Measurements from ENCODE around the gene PARD6B.
"Not testable (repeated sequence)": the region's sequence is repeated elsewhere in the genome, so short reads cannot be mapped to it uniquely, and the experiment has no call there.

PARD6B gene

DNA sequence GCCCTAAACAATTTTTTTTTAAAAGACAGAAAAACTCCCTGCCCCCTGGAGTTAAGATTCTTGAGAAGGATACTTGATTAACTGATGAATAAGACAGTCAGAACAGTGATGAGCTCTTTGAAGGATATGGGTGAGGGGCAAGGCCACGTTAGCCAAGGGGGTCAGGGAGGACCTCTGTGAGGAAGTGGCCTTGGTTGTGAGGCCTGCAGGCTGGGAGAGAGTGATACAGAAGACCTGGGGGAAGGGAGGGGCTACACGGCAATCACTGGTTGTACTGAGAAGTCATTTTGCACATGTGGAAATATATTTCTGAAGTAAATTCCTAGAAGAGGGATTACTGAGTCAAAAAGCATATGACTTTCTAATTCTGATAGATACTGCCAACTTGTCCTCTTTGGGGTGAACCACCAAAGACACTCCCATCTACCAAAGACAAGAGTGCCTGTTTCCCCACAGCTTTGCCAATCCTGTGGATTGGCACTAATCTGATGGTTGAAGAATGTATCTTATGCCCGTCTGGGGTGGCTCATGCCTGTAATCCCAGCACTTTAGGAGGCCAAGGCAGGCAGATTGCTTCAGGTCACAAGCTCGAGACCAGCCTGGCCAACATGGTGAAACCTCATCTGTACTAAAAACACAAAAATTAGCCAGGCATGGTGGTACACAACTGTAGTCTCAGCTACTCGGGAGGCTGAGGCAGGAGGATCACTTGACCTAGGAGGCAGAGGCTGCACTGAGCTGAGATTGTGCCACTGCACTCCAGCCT is 41.2 kb downstream of the PARD6B start:
- Histone ChIP-seq H3K4me2 (ENCODE audit: low read length) (no peak overlapping the region), H3K36me3 (replicated peaks; ENCODE audit: low read depth, low read length) (no peaks in the 10 kb centered on the region), H4K20me1 (ENCODE audit: insufficient read depth, low read length) (no peaks in the 10 kb centered on the region), H3K27ac (ENCODE audit: low read length) (no peak overlapping the region), H3K4me1 (ENCODE audit: low read length) (no peaks in the 10 kb centered on the region), H3K4me3 (ENCODE audit: low read length) (no peak overlapping the region), H3K27me3 (ENCODE audit: low read depth, low read length) (no peaks in the 10 kb centered on the region), H3K9ac (ENCODE audit: low read length) (no peak overlapping the region), H3K79me2 (ENCODE audit: low read length) (no peaks in the 10 kb centered on the region), H3K9me3 (ENCODE audit: insufficient read depth, low read length) (no peaks in the 10 kb centered on the region), H2AFZ (ENCODE audit: low read depth, low read length) (no peak overlapping the region)
- TF ChIP-seq, protein P1, sequence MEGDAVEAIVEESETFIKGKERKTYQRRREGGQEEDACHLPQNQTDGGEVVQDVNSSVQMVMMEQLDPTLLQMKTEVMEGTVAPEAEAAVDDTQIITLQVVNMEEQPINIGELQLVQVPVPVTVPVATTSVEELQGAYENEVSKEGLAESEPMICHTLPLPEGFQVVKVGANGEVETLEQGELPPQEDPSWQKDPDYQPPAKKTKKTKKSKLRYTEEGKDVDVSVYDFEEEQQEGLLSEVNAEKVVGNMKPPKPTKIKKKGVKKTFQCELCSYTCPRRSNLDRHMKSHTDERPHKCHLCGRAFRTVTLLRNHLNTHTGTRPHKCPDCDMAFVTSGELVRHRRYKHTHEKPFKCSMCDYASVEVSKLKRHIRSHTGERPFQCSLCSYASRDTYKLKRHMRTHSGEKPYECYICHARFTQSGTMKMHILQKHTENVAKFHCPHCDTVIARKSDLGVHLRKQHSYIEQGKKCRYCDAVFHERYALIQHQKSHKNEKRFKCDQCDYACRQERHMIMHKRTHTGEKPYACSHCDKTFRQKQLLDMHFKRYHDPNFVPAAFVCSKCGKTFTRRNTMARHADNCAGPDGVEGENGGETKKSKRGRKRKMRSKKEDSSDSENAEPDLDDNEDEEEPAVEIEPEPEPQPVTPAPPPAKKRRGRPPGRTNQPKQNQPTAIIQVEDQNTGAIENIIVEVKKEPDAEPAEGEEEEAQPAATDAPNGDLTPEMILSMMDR (IDR thresholded peaks at IDR 0.05; ENCODE audit: low read depth, low read length) = no peak
- TF ChIP-seq EZH2phosphoT487 (IDR thresholded peaks at IDR 0.05; ENCODE audit: low read depth) = no peak

DNA sequence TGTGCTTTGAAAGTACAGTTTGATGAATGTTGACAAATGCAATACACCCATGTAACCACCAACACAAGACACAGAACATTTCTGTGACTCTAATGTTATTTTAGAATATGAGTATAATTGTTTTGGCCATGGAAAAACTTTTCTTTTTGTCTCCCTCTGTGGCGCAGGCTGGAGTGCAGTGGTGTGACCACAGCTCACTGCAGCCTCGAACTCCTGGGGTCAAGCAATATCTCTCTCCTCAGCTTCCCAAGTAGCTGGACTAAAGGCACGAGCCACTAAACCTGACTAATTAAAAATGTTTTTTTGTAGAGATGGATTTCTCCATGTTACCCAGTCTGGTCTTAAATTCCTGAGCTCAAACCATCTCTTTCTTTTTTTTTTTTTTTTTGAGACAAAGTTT is 43.1 kb downstream of the PARD6B start:
- TF ChIP-seq, protein P1 (IDR thresholded peaks at IDR 0.05; ENCODE audit: low read depth, low read length) = no peak
- TF ChIP-seq EZH2phosphoT487 (IDR thresholded peaks at IDR 0.05; ENCODE audit: low read depth) = no peak
- Histone ChIP-seq H3K27ac (ENCODE audit: low read length) (no peak overlapping the region), H4K20me1 (ENCODE audit: insufficient read depth, low read length) (no peaks in the 10 kb centered on the region), H3K79me2 (ENCODE audit: low read length) (no peaks in the 10 kb centered on the region), H3K36me3 (replicated peaks; ENCODE audit: low read depth, low read length) (no peaks in the 10 kb centered on the region), H3K4me2 (ENCODE audit: low read length) (no peak overlapping the region), H3K9ac (ENCODE audit: low read length) (no peak overlapping the region), H3K4me3 (ENCODE audit: low read length) (no peak overlapping the region), H3K4me1 (ENCODE audit: low read length) (no peaks in the 10 kb centered on the region), H3K27me3 (ENCODE audit: low read depth, low read length) (peaks cover 1% of the 10 kb centered on the region; the same call in 1 of the 2 replicates), H3K9me3 (ENCODE audit: insufficient read depth, low read length) (no peaks in the 10 kb centered on the region), H2AFZ (ENCODE audit: low read depth, low read length) (no peak overlapping the region)

DNA sequence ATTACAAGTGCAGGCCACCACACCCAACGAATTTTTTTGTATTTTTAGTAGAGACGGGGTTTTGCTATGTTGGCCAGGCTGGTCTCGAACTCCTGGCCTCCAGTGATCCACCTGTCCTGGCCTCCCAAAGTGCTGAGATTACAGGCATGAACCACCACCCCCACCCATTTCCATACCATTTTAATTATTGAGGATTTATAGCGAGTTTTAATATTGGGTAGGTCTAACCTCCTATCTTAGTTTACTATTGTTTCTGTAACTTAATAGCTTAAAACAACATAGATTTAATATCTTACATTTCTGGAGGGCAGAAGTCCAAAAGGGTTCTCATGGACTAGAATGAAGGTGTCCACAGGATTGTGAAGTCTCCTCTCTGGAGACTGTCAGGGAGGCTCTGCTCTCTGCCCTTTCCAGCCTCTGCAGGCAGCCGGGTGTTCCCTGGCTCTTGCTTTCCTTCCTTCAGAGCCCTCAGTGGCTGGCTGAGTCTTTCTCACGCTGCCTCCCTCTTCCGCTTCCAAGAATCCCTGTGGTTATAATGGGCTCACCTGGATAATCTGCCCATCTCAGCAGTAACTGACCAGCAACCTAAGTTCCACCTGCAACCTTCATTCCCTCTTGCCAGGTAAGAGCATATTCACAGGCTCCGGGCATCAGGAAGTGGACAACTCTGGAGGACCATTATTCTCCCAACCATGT is 44.9 kb downstream of the PARD6B start:
- no peak overlapping the region for H3K4me3 ChIP-seq (ENCODE audit: low read length)
- H3K27me3 ChIP-seq (ENCODE audit: low read depth, low read length) = peaks cover 3% of the 10 kb centered on the region; the same call in 1 of the 2 replicates
- no peak overlapping the region for H3K4me2 ChIP-seq (ENCODE audit: low read length)
- TF ChIP-seq EZH2phosphoT487 (IDR thresholded peaks at IDR 0.05; ENCODE audit: low read depth) = no peak
- TF ChIP-seq, protein P1 (IDR thresholded peaks at IDR 0.05; ENCODE audit: low read depth, low read length) = no peak
- H3K9ac ChIP-seq (ENCODE audit: low read length) = no peak overlapping the region
- no peaks in the 10 kb centered on the region for H3K79me2 ChIP-seq (ENCODE audit: low read length)
- H3K36me3 ChIP-seq (replicated peaks; ENCODE audit: low read depth, low read length) = no peaks in the 10 kb centered on the region
- no peaks in the 10 kb centered on the region for H4K20me1 ChIP-seq (ENCODE audit: insufficient read depth, low read length)
- no peak overlapping the region for H2AFZ ChIP-seq (ENCODE audit: low read depth, low read length)
- H3K27ac ChIP-seq (ENCODE audit: low read length) = no peak overlapping the region
- no peaks in the 10 kb centered on the region for H3K4me1 ChIP-seq (ENCODE audit: low read length)
- H3K9me3 ChIP-seq (ENCODE audit: insufficient read depth, low read length) = no peaks in the 10 kb centered on the region

DNA sequence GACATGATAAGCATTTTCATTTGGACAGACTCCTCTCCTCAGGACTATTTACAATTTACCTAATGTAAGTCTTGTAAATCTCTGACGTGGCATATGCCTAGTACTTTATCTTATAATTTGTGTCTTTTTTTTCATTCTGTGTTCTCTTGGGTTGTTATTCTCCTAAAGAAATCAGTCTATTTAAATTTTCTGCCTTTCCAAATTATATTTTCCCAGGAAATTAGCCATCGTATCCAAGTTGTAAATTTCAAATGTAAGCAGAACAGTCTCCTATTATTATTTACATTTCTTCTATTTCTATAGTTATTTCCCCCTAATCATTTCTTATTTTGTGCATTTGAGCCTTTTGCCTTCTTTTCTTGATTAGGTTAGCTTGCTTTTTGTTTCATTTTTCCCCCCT is 46.0 kb downstream of the PARD6B start:
- Histone ChIP-seq H2AFZ (ENCODE audit: low read depth, low read length) (no peak overlapping the region), H3K4me3 (ENCODE audit: low read length) (no peak overlapping the region), H3K79me2 (ENCODE audit: low read length) (no peaks in the 10 kb centered on the region), H3K27ac (ENCODE audit: low read length) (no peak overlapping the region), H3K9me3 (ENCODE audit: insufficient read depth, low read length) (no peaks in the 10 kb centered on the region), H3K27me3 (ENCODE audit: low read depth, low read length) (peaks cover 3% of the 10 kb centered on the region; the same call in 1 of the 2 replicates), H3K4me1 (ENCODE audit: low read length) (no peaks in the 10 kb centered on the region), H3K36me3 (replicated peaks; ENCODE audit: low read depth, low read length) (no peaks in the 10 kb centered on the region), H4K20me1 (ENCODE audit: insufficient read depth, low read length) (no peaks in the 10 kb centered on the region), H3K9ac (ENCODE audit: low read length) (no peak overlapping the region), H3K4me2 (ENCODE audit: low read length) (no peak overlapping the region)
- no peak for TF ChIP-seq EZH2phosphoT487 (IDR thresholded peaks at IDR 0.05; ENCODE audit: low read depth)
- TF ChIP-seq, protein P1 (IDR thresholded peaks at IDR 0.05; ENCODE audit: low read depth, low read length) = no peak

DNA sequence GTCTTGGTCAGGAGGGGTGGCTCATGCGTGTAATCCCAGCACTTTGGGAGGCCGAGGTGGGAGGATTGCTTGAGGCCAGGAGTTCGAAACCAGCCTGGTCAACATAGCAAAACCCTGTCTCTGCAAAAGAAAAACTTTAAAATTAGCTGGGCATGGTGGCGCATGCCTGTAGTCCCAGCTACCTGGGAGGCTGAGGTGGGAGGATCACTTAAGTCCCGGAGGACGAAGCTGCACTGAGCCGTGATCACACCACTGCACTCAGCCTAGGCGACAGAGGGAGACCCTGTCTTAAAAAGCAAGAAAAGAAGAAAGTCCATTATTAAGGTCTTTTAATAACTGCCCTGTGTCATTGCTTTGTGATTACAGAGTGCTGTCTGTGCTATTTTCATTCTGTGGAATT is 47.6 kb downstream of the PARD6B start:
- H3K36me3 ChIP-seq (replicated peaks; ENCODE audit: low read depth, low read length); H3K9me3 ChIP-seq (ENCODE audit: insufficient read depth, low read length); H3K4me2 ChIP-seq (ENCODE audit: low read length); H3K79me2 ChIP-seq (ENCODE audit: low read length); H3K27me3 ChIP-seq (ENCODE audit: low read depth, low read length); H3K27ac ChIP-seq (ENCODE audit: low read length); H2AFZ ChIP-seq (ENCODE audit: low read depth, low read length); H4K20me1 ChIP-seq (ENCODE audit: insufficient read depth, low read length); H3K4me3 ChIP-seq (ENCODE audit: low read length); H3K4me1 ChIP-seq (ENCODE audit: low read length); H3K9ac ChIP-seq (ENCODE audit: low read length): not testable (repeated sequence)

Data from OCI-LY3 (cell line).